Measurements from ENCODE around the gene RACGAP1.
A peak's percentile ranks its signal among the peaks of the same experiment; 100 is the strongest.

RACGAP1 gene

GRCh38 chr12:50025187-50026059 lies at the start of gene RACGAP1:
Gene RACGAP1 (minus strand): TSS chr12:50025494. CDS start chr12:50016715, 8,779 bp downstream.
- DNase-seq (ENCODE audit: low spot score) = peak; percentile 99

GRCh38 chr12:50073712-50074111 lies 48.4 kb upstream of the RACGAP1 start:
- no peak for DNase-seq (ENCODE audit: low spot score)

GRCh38 chr12:50073206-50073605 lies 47.9 kb upstream of the RACGAP1 start:
- no peak for DNase-seq (ENCODE audit: low spot score)

GRCh38 chr12:50072198-50072907 lies 47.1 kb upstream of the RACGAP1 start:
- no peak for DNase-seq (ENCODE audit: low spot score)

- peak; percentile 85 for DNase-seq (ENCODE audit: low spot score)
Measured at GRCh38 chr12:50070314-50071060, 45.2 kb upstream of the RACGAP1 start.

- no peak for DNase-seq (ENCODE audit: low spot score)
Measured at GRCh38 chr12:50069539-50069938, 44.2 kb upstream of the RACGAP1 start.

- no peak for DNase-seq (ENCODE audit: low spot score)
Measured at GRCh38 chr12:50069069-50069468, 43.8 kb upstream of the RACGAP1 start.

GRCh38 chr12:50066402-50066801 lies 41.1 kb upstream of the RACGAP1 start:
- no peak for DNase-seq (ENCODE audit: low spot score)

GRCh38 chr12:50065726-50066310 lies 40.5 kb upstream of the RACGAP1 start:
- DNase-seq (ENCODE audit: low spot score) = no peak

GRCh38 chr12:50062728-50063460 lies 37.6 kb upstream of the RACGAP1 start:
- no peak for DNase-seq (ENCODE audit: low spot score)

- no peak for DNase-seq (ENCODE audit: low spot score)
Measured at GRCh38 chr12:50061946-50062686, 36.8 kb upstream of the RACGAP1 start.

- no peak for DNase-seq (ENCODE audit: low spot score)
Measured at GRCh38 chr12:50061171-50061570, 35.9 kb upstream of the RACGAP1 start.

GRCh38 chr12:50060120-50060468 lies 34.8 kb upstream of the RACGAP1 start:
- DNase-seq (ENCODE audit: low spot score) = no peak

- no peak for DNase-seq (ENCODE audit: low spot score)
Measured at GRCh38 chr12:50059440-50060119, 34.3 kb upstream of the RACGAP1 start.

- no peak for DNase-seq (ENCODE audit: low spot score)
Measured at GRCh38 chr12:50058743-50059312, 33.5 kb upstream of the RACGAP1 start.

GRCh38 chr12:50057896-50058670 lies 32.8 kb upstream of the RACGAP1 start:
- DNase-seq (ENCODE audit: low spot score) = no peak

GRCh38 chr12:50057000-50057841 lies 31.9 kb upstream of the RACGAP1 start, which contains the start of gene ASIC1:
Gene ASIC1 (plus strand): TSS chr12:50057596. CDS start chr12:50058767, 1,171 bp downstream.
- no peak for DNase-seq (ENCODE audit: low spot score)

GRCh38 chr12:50056639-50056976 lies 31.3 kb upstream of the RACGAP1 start:
- no peak for DNase-seq (ENCODE audit: low spot score)
